Skeletal muscle tissue (tissue), 4 donors: ENCODE data around the gene RTCB. TPM values are rescaled to one million over a fixed set of nuclear protein-coding genes. Genes with fewer than 3 reads are reported as not detected.
"Not testable (repeated sequence)": the region's sequence is repeated elsewhere in the genome, so short reads cannot be mapped to it uniquely, and the experiment has no call there.

Experiments used
- H3K27ac ChIP-seq: one replicate; pipeline ENCODE4 v1.7.0; 2013; ENCODE audit warnings: mild to moderate bottlenecking, low read depth, low read length, inconsistent platforms
- H3K27me3 ChIP-seq, 3 donors: one replicate each; pipeline ENCODE4 v1.7.0; 2013; ENCODE audit warnings: low read length in 3 of 3; ENCODE audit not compliant: control insufficient read depth in 3 of 3, insufficient read depth in 3 of 3
- H3K36me3 ChIP-seq, 3 donors: one replicate each; pipeline ENCODE4 v1.7.0; 2013; ENCODE audit warnings: low read length in 3 of 3; ENCODE audit not compliant: control insufficient read depth in 3 of 3, insufficient read depth in 3 of 3
- H3K4me1 ChIP-seq, 3 donors: one replicate each; pipeline ENCODE4 v1.7.0; 2013; ENCODE audit warnings: low read length in 3 of 3, mild to moderate bottlenecking in 3 of 3; ENCODE audit not compliant: control insufficient read depth in 3 of 3, insufficient read depth in 3 of 3
- H3K4me3 ChIP-seq, 3 donors: one replicate each; pipeline ENCODE4 v1.7.0; 2013; ENCODE audit warnings: low read length in 3 of 3
- H3K9ac ChIP-seq, 3 donors: one replicate each; pipeline ENCODE4 v1.7.0; 2013; ENCODE audit warnings: low read length in 3 of 3, mild to moderate bottlenecking in 3 of 3, moderate library complexity in 2 of 3, low read depth in 1 of 3
- H3K9me3 ChIP-seq, 3 donors: one replicate each; pipeline ENCODE4 v1.7.0; 2013; ENCODE audit warnings: low read length in 3 of 3; ENCODE audit not compliant: control insufficient read depth in 3 of 3
- total RNA-seq: library from RNA; depleted of rRNA; stranded (reverse); fragments of >200 nt; gene quantifications from one replicate; pipeline ENCODE4 v1.2.3, GENCODE V29; 2014
- donor health status: Osteomylitis.

RTCB gene
- total RNA-seq, 1 donor from 2014 or later, result 91.3 TPM

DNA sequence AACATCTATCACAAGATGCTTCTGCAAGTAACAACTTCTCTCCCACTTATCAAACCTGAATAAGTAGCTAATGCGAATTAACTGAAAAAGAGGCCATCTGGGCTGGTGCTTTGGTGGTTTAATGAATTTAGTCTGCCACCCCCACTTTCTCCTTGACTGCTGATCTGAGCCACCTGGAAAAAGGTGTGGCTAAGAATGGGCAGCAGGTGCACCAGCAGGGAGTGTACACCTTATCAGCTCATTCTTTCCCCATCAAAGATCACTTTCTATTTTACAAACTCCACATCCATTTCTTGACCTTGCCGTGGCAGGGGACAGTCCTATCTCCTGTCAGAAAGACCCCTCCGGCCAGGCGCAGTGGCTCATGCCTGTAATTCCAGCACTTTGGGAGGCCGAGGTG is 47.8 kb downstream of the RTCB start:
- Histone ChIP-seq H3K9ac (no peak overlapping the region), H3K4me3 (no peak overlapping the region), H3K27ac (no peak overlapping the region), H3K27me3 (no peaks in the 10 kb centered on the region), H3K4me1 (no peaks in the 10 kb centered on the region), H3K9me3 (no peaks in the 10 kb centered on the region), H3K36me3 (no peaks in the 10 kb centered on the region)

DNA sequence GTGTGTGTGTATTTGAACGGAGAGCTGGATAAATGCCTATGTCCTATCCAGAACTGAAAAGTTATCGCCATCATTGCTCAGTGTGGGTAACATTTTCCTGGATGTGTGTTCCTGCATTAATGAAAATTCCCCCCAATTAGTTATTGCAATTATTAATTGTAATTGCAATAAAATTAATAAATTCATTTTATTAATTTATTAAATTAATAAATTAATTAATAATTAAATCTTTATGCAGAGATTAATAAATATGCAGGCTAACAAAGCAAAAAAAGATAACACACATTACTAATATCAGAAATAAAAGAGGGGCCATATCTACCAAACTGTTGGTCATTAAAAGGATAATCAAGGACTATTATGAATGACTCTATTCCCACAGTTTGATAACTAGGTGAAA is 50.8 kb downstream of the RTCB start:
- Histone ChIP-seq H3K36me3 (no peaks in the 10 kb centered on the region), H3K9ac (no peak overlapping the region), H3K4me3 (no peak overlapping the region), H3K9me3 (no peaks in the 10 kb centered on the region), H3K27ac (no peak overlapping the region), H3K27me3 (no peaks in the 10 kb centered on the region), H3K4me1 (no peaks in the 10 kb centered on the region)

DNA sequence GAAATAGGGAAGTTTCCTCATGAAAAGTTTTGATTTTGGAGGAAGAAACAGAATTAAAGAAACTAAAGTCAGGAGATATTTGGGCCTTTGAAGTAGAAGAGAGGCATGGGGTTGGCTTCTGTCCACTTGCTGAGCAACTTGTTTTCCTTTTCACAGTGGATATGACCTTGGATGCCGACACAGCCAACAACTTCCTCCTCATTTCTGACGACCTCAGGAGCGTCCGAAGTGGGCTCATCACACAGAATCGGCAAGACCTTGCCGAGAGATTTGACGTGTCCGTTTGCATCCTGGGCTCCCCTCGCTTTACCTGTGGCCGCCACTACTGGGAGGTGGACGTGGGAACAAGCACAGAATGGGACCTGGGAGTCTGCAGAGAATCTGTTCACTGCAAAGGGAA is 52.0 kb downstream of the RTCB start:
- not testable (repeated sequence) for H3K36me3 ChIP-seq, H3K9ac ChIP-seq, H3K4me3 ChIP-seq, H3K4me1 ChIP-seq, H3K9me3 ChIP-seq, H3K27ac ChIP-seq, H3K27me3 ChIP-seq

DNA sequence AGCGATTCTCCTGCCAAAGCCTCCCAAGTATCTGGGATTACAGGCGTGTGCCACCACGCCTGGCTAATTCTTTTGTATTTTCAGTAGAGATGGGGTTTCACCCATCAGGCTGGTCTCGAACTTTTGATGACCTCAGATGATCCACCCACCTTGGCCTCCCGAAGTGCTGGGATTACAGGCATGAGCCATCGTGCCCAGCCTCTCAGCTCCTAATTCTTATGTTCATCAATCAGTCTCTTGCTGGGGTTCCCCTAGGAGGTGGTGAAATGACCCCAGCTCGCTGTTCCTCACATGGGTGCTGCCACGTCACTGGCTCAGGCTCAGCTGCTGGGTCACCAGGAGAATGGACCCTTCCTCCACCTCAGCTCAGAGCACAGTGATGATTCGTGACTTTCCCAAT is 54.5 kb downstream of the RTCB start, which contains the start of gene RFPL3:
Gene RFPL3, plus strand, starts transcription at position 301 of the 400 bp plus-strand sequence. CDS start 205 bp downstream, outside the sequence.
- not testable (repeated sequence) for H3K27ac ChIP-seq, H3K27me3 ChIP-seq, H3K9ac ChIP-seq, H3K36me3 ChIP-seq, H3K4me3 ChIP-seq, H3K4me1 ChIP-seq, H3K9me3 ChIP-seq

DNA sequence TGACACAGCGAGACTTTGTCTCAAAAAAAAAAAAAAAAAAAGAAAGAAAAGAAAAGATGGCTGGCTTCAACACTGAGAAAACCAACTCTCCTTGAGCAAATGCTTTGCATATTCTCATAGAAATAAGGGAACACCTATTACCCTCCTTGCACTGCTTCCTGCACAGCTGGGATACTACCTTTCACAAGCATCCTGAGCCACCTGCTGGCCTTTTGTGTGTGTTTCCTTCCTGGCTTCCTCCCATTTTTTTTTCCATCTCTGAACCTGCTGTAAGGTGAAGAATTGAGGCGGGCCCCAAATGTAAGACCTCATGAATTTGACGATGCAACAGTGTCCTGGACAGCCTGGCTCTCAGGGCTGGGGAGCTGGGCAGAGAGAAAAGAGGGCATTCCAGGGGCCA is 56.3 kb downstream of the RTCB start:
- no peak overlapping the region for H3K27ac ChIP-seq
- H3K27me3 ChIP-seq, result no peaks in the 10 kb centered on the region
- no peak overlapping the region for H3K9ac ChIP-seq
- no peaks in the 10 kb centered on the region for H3K36me3 ChIP-seq
- H3K4me1 ChIP-seq, result no peaks in the 10 kb centered on the region
- H3K4me3 ChIP-seq, result no peak overlapping the region
- H3K9me3 ChIP-seq, result peaks cover 0 to 5% (median 0%) of the 10 kb centered on the region in 3 donors

DNA sequence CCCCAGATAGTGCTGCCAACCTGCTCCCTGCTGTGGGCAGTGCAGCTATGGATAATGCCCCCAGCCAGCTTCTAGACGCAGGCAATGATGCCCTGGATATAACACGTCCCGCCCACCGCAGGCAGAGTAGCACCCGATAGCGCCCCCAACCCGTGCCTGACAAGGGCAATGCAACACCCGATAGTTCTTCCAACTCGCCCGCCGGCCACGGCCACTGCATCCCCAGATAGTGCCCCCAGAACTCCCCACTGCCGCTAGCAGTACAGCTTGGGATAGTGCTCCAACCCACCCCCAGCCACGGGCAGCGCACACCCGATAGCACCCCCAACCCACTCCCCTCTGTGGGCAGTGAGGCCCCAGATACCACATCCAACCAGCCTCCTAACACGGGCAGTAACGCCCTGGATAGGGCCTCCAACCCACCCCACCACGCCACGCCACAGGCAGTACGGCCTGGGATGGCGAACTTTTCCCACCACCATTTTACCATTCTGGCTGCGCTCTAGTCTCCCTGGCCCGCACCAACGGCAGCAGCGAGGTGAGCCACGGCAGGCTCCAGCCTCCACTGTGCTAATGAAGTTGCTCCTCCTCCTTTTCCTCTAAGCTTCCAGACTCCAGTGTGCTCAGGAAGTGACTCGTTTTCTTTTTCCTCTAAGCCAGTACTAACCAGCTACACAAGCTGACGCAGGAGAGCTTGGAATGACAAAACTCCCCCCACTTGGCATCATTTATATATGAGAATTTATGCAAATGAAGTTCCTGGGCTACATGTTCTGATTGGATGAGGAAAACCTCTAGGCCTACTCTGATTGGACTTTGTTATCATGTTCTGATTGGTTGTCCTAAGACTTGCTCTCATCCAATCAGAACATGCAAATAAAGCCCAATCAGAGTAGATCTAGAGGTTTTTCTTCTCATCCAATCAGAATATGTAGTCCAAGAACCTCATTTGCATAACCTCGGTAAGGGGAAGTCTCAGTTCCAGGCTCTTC is 57.4 kb downstream of the RTCB start:
- H3K36me3 ChIP-seq, result no peaks in the 10 kb centered on the region
- no peak overlapping the region for H3K4me3 ChIP-seq
- no peak overlapping the region for H3K27ac ChIP-seq
- peaks cover 0 to 5% (median 0%) of the 10 kb centered on the region in 3 donors for H3K9me3 ChIP-seq
- no peaks in the 10 kb centered on the region for H3K4me1 ChIP-seq
- no peak overlapping the region for H3K9ac ChIP-seq
- H3K27me3 ChIP-seq, result no peaks in the 10 kb centered on the region

DNA sequence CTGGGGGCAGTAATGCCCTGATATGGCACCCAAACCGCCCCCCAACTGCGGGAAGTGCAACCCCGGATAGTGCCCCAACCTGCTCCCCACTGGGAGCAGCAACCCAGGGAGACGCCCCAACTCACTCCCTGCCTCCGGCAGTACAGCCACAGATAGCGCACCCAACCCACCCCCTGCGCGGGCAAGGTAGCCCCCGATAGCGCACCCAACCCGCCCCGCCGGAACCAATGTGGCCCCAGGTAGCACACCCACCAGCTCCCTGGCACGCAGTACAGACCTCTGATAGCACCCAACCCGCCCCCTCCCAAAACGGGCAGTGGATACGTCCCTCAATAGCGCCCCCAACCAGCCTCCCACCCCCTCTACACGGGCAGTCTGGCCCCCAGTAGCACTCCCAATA is 58.2 kb downstream of the RTCB start:
- H3K27me3 ChIP-seq, result no peaks in the 10 kb centered on the region
- H3K27ac ChIP-seq, result no peak overlapping the region
- no peaks in the 10 kb centered on the region for H3K36me3 ChIP-seq
- H3K4me3 ChIP-seq, result no peak overlapping the region
- H3K9me3 ChIP-seq, result peaks cover 0 to 5% (median 0%) of the 10 kb centered on the region in 3 donors
- no peaks in the 10 kb centered on the region for H3K4me1 ChIP-seq
- no peak overlapping the region for H3K9ac ChIP-seq

DNA sequence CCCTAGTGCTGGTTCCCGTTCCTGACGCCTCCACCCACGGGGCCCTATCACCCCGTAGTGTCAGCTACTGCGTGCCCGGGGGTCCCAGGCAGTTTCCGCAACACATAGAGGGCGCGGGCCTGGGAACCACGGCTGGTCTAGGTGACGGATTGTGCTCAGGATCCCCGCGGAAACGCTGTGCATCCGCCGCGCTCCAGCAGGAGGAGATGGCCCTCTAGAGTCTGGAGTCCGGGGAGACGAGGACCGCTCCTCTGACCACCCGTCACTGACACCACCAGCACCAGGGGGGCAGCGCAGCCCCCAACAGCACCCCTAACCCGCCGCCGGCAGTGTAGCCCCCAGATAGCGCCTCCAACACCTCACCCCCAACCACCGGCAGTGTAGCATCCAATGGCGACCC is 58.8 kb downstream of the RTCB start:
- no peaks in the 10 kb centered on the region for H3K27me3 ChIP-seq
- H3K27ac ChIP-seq, result no peak overlapping the region
- H3K4me3 ChIP-seq, result no peak overlapping the region
- no peak overlapping the region for H3K9ac ChIP-seq
- H3K4me1 ChIP-seq, result no peaks in the 10 kb centered on the region
- H3K36me3 ChIP-seq, result no peaks in the 10 kb centered on the region
- peaks cover 0 to 5% (median 0%) of the 10 kb centered on the region in 3 donors for H3K9me3 ChIP-seq

DNA sequence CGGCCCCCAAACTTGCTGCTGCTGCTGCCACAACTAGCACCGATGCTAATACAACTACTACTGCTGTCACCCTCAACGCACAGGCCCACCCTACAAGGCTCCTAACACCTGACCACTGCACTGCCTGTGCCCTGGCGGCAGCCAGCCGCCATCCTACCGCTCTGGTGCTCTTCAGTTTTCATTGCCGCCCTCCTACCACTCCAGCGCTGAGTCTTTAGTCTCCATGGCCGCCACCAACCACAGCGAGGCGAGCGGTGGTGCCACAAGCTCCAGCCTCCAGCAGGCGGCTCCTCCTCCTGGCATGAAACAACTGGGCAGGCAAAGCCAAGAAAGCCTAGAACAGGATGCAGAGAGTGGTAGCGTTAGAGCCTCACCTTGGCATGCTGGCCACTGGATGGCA is 59.4 kb downstream of the RTCB start:
- Histone ChIP-seq H3K9ac (no peak overlapping the region), H3K4me1 (no peaks in the 10 kb centered on the region), H3K9me3 (peaks cover 0 to 5% (median 0%) of the 10 kb centered on the region in 3 donors), H3K36me3 (no peaks in the 10 kb centered on the region), H3K4me3 (no peak overlapping the region), H3K27ac (no peak overlapping the region), H3K27me3 (no peaks in the 10 kb centered on the region)

DNA sequence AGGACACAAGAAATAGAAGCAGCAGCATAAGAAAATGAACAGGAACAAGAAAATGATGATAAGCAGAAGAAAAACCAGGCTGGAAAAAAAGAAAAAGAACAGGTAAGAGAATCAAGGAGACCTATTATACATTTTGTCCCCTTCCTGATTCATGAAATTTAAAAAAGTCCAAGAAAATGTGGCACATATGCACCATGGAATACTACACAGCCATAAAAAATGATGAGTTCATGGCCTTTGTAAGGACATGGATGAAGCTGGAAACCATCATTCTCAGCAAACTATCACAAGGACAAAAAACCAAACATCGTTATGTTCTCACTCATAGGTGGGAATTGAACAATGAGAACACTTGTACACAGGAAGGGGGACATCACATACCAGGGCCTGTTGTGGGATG is 60.2 kb downstream of the RTCB start:
- H3K4me1 ChIP-seq, H3K27me3 ChIP-seq, H3K36me3 ChIP-seq, H3K9ac ChIP-seq, H3K9me3 ChIP-seq, H3K27ac ChIP-seq, H3K4me3 ChIP-seq: not testable (repeated sequence)
